ENCODE results near the gene SNX9.

- TF ChIP-seq CTCF (IDR thresholded peaks at IDR 0.05; ENCODE audit: insufficient read depth, low read depth, low read length): no peak
- TF ChIP-seq EZH2 (IDR thresholded peaks at IDR 0.05; ENCODE audit: insufficient read depth, low read length): no peak
Measured at GRCh38 chr6:157850030-157850429, 27.0 kb downstream of the SNX9 start.
